H9 (cell line): ENCODE data around the gene CENPC. TPM values are rescaled to one million over a fixed set of nuclear protein-coding genes. Genes with fewer than 3 reads are reported as not detected.

Experiments
- DNase-seq: peaks from one replicate; pipeline ENCODE4 v3.0.0-alpha.2; 2017
- H2AFZ ChIP-seq: one replicate; pipeline ENCODE4 v1.6.1; 2013; ENCODE audit warnings: mild to moderate bottlenecking, low read length, control low read depth, moderate library complexity
- H2AK5ac ChIP-seq: 2 replicates; pipeline ENCODE4 v1.6.1; 2013; ENCODE audit warnings: low read length, control low read depth, mixed read lengths; ENCODE audit not compliant: insufficient read length
- H2BK120ac ChIP-seq: one replicate; pipeline ENCODE4 v1.6.1; 2013; ENCODE audit warnings: low read depth, mild to moderate bottlenecking, low read length, control low read depth, inconsistent platforms; ENCODE audit not compliant: poor library complexity, severe bottlenecking
- H2BK12ac ChIP-seq: 2 replicates; pipeline ENCODE4 v1.6.1; 2013; ENCODE audit warnings: low read length, control low read depth, mixed read lengths, low read depth; ENCODE audit not compliant: insufficient read length
- H2BK15ac ChIP-seq: 2 replicates; pipeline ENCODE4 v1.6.1; 2013; ENCODE audit warnings: low read depth, low read length, control low read depth
- H2BK20ac ChIP-seq: one replicate; pipeline ENCODE4 v1.6.1; 2013; ENCODE audit warnings: low read depth, mild to moderate bottlenecking, low read length, control low read depth, inconsistent platforms; ENCODE audit not compliant: poor library complexity, severe bottlenecking
- H2BK5ac ChIP-seq: 2 replicates; pipeline ENCODE4 v1.6.1; 2013; ENCODE audit warnings: low read length, control low read depth, mixed read lengths; ENCODE audit not compliant: insufficient read length
- H3K14ac ChIP-seq: 2 replicates; pipeline ENCODE4 v1.6.1; 2013; ENCODE audit warnings: low read length, control low read depth; ENCODE audit not compliant: insufficient read depth
- H3K18ac ChIP-seq: 2 replicates; pipeline ENCODE4 v1.6.1; 2013; ENCODE audit warnings: low read depth, mild to moderate bottlenecking, mixed read lengths, low read length, control low read depth; ENCODE audit not compliant: insufficient read length
- H3K23ac ChIP-seq: 2 replicates; pipeline ENCODE4 v1.6.1; 2013; ENCODE audit warnings: low read length, control low read depth, mixed read lengths, low read depth; ENCODE audit not compliant: insufficient read length
- H3K23me2 ChIP-seq: 2 replicates; pipeline ENCODE4 v1.6.1; 2013; ENCODE audit warnings: low read depth, mild to moderate bottlenecking, mixed read lengths, low read length, control low read depth; ENCODE audit not compliant: insufficient read length, poor library complexity, severe bottlenecking
- H3K27ac ChIP-seq: 2 replicates; pipeline ENCODE4 v1.5.1; 2013; ENCODE audit warnings: low read length, control low read depth, mixed read lengths, low read depth; ENCODE audit not compliant: insufficient read length
- H3K27me3 ChIP-seq: 2 replicates; pipeline ENCODE4 v1.6.1; 2013; ENCODE audit warnings: low read length, control low read depth, inconsistent platforms; ENCODE audit not compliant: insufficient read depth
- H3K4ac ChIP-seq: 2 replicates; pipeline ENCODE4 v1.6.1; 2013; ENCODE audit warnings: low read depth, mild to moderate bottlenecking, control low read depth, inconsistent platforms, low read length, moderate library complexity
- H3K4me1 ChIP-seq: 2 replicates; pipeline ENCODE4 v1.6.1; 2013; ENCODE audit warnings: low read length, control low read depth, inconsistent platforms; ENCODE audit not compliant: insufficient read depth
- H3K4me2 ChIP-seq: 2 replicates; pipeline ENCODE4 v1.6.1; 2013; ENCODE audit warnings: low read length, control low read depth, mixed read lengths; ENCODE audit not compliant: insufficient read length, insufficient read depth
- H3K56ac ChIP-seq: 2 replicates; pipeline ENCODE4 v1.6.1; 2013; ENCODE audit warnings: low read depth, mild to moderate bottlenecking, mixed read lengths, low read length, control low read depth; ENCODE audit not compliant: insufficient read length
- H3K79me1 ChIP-seq: 2 replicates; pipeline ENCODE4 v1.6.1; 2013; ENCODE audit warnings: low read depth, mild to moderate bottlenecking, moderate library complexity, low read length, control low read depth, inconsistent platforms; ENCODE audit not compliant: insufficient read depth, poor library complexity, severe bottlenecking
- H3K79me2 ChIP-seq: 2 replicates; pipeline ENCODE4 v1.6.1; 2013; ENCODE audit warnings: low read length, control low read depth, inconsistent platforms; ENCODE audit not compliant: insufficient read depth
- H3K9ac ChIP-seq: 2 replicates; pipeline ENCODE4 v1.6.1; 2013; ENCODE audit warnings: low read length, control low read depth, mixed read lengths; ENCODE audit not compliant: insufficient read length; ENCODE audit errors: extremely low read depth
- H3K9me3 ChIP-seq: one replicate; pipeline ENCODE4 v1.6.1; 2013; ENCODE audit warnings: low read depth, low read length, inconsistent platforms; ENCODE audit not compliant: control insufficient read depth
- H3T11ph ChIP-seq: one replicate; pipeline ENCODE4 v1.6.1; 2013; ENCODE audit warnings: mild to moderate bottlenecking, low read length, control low read depth, inconsistent platforms
- H4K20me1 ChIP-seq: one replicate; pipeline ENCODE4 v1.6.1; 2013; ENCODE audit not compliant: control insufficient read depth, insufficient read length, insufficient read depth
- H4K5ac ChIP-seq: 2 replicates; pipeline ENCODE4 v1.6.1; 2013; ENCODE audit warnings: low read depth, mild to moderate bottlenecking, mixed read lengths, low read length, control low read depth; ENCODE audit not compliant: insufficient read length
- H4K8ac ChIP-seq: replicated peaks from 2 replicates; pipeline ENCODE4 v1.6.1; 2013; ENCODE audit warnings: low read length, control low read depth, mixed read lengths, low read depth; ENCODE audit not compliant: insufficient read length
- H4K91ac ChIP-seq: 2 replicates; pipeline ENCODE4 v1.6.1; 2013; ENCODE audit warnings: low read depth, mild to moderate bottlenecking, moderate library complexity, mixed read lengths, low read length, control low read depth; ENCODE audit not compliant: insufficient read length
- H3K27ac Mint-ChIP-seq, 3 experiments: 2 replicates in 2 of 3; 3 replicates in 1 of 3; pipeline ENCODE4 v1.8.0; 2020 to 2021; ENCODE audit warnings: mixed read lengths in 3 of 3, mild to moderate bottlenecking in 1 of 3, moderate library complexity in 1 of 3
- H3K27me3 Mint-ChIP-seq: 2 replicates; pipeline ENCODE4 v1.8.0; 2021; ENCODE audit warnings: low read depth, mild to moderate bottlenecking, moderate library complexity, mixed read lengths
- H3K36me3 Mint-ChIP-seq, 3 experiments: 2 replicates in 2 of 3; 3 replicates in 1 of 3; pipeline ENCODE4 v1.8.0; 2020 to 2021; ENCODE audit warnings: low read depth in 3 of 3, mixed read lengths in 3 of 3; ENCODE audit not compliant: insufficient read depth in 1 of 3
- H3K4me1 Mint-ChIP-seq, 2 experiments: 2 replicates each; pipeline ENCODE4 v1.8.0; 2020; ENCODE audit warnings: mixed read lengths in 2 of 2
- H3K4me3 Mint-ChIP-seq, 2 experiments: 2 replicates in 1 of 2; 3 replicates in 1 of 2; pipeline ENCODE4 v1.8.0; 2020 to 2021; ENCODE audit warnings: mild to moderate bottlenecking in 2 of 2, mixed read lengths in 2 of 2, moderate library complexity in 1 of 2
- H3K9me3 Mint-ChIP-seq, 2 experiments: 2 replicates in 1 of 2; 3 replicates in 1 of 2; pipeline ENCODE4 v1.8.0; 2020; ENCODE audit warnings: mild to moderate bottlenecking in 2 of 2, mixed read lengths in 2 of 2, moderate library complexity in 1 of 2
- CTCF ChIP-seq: fragments of 200-600 bp; sonication (generic); conservative IDR thresholded peaks from 3 replicates; pipeline ENCODE4 v1.8.0; 2021; ENCODE audit warnings: antibody characterized with exemption, mild to moderate bottlenecking
- WGBS: extraction: QIAGEN DNeasy Blood & Tissue Kit; methylation state at CpG from one replicate; pipeline ENCODE4 v1.1.7; 2013; ENCODE audit warnings: missing lambda C conversion rate, low lambda C conversion rate, mixed read lengths; ENCODE audit not compliant: insufficient read length; ENCODE audit errors: extremely low coverage; 5-methylcytosine and 5-hydroxymethylcytosine counted together
- total RNA-seq: library from RNA; stranded (reverse); gene quantifications from 2 replicates; pipeline ENCODE4 v1.2.1, GENCODE V29; 2021

Gene CENPC
- total RNA-seq, 1 experiment from 2014 or later, result 18.8 TPM

- H3K9me3 Mint-ChIP-seq, result no peaks in the 10 kb centered on the region
- H3K27ac ChIP-seq, result no peak overlapping the region
Measured at GRCh38 chr4:67438975-67439374, 106.3 kb downstream of the CENPC start.

More at GRCh38 chr4:67438975-67439374, 106.3 kb downstream of the CENPC start:
- no peak overlapping the region for H2AK5ac ChIP-seq
- no peak overlapping the region for H3K4me2 ChIP-seq
- DNase-seq, result no peak
- H4K91ac ChIP-seq, result no peak overlapping the region
- WGBS, result no CpG with 5 or more reads among the region's 4 CpGs
- TF ChIP-seq CTCF, result no peak
- no peak overlapping the region for H2BK120ac ChIP-seq
- H3K18ac ChIP-seq, result no peak overlapping the region
- Mint-ChIP-seq H3K27me3 (no peaks in the 10 kb centered on the region), H3K36me3 (peaks cover 6 to 16% (median 13%) of the 10 kb centered on the region in 3 experiments), H3K27ac (no peak overlapping the region), H3K4me3 (no peak overlapping the region), H3K4me1 (peaks cover 0 to 7% of the 10 kb centered on the region in 2 experiments; a peak in 2 of 4 replicates)
- H3K4me1 ChIP-seq, result no peaks in the 10 kb centered on the region
- H3K27me3 ChIP-seq, result no peaks in the 10 kb centered on the region
- no peak overlapping the region for H2BK5ac ChIP-seq
- H4K5ac ChIP-seq, result no peak overlapping the region
- H4K8ac ChIP-seq, result no peak overlapping the region
- no peaks in the 10 kb centered on the region for H3K9me3 ChIP-seq
- no peak overlapping the region for H3K9ac ChIP-seq
- no peak overlapping the region for H3K4ac ChIP-seq
- H2BK15ac ChIP-seq, result no peak overlapping the region
- no peak overlapping the region for H2AFZ ChIP-seq
- H3K23me2 ChIP-seq, result no peaks in the 10 kb centered on the region
- H3K56ac ChIP-seq, result no peak overlapping the region
- no peaks in the 10 kb centered on the region for H3K79me2 ChIP-seq
- no peak overlapping the region for H3K23ac ChIP-seq
- no peaks in the 10 kb centered on the region for H4K20me1 ChIP-seq
- H3K14ac ChIP-seq, result no peak overlapping the region
- no peaks in the 10 kb centered on the region for H3K79me1 ChIP-seq
- H2BK20ac ChIP-seq, result no peak overlapping the region
- H3T11ph ChIP-seq, result no peak overlapping the region
- no peak overlapping the region for H2BK12ac ChIP-seq
